Activated CD4-positive, alpha-beta T cell treated with anti-CD3 and anti-CD28 coated beads, Interleukin-2, Interleukin-6, amounts not matched to agents 100 ng/mL and 50 ng/mL, durations not matched to agents 16 hours and 8 hours (primary cell): ENCODE measurements around the gene PTGIR.
A peak's percentile ranks its signal among the peaks of the same experiment; 100 is the strongest.

Experiments used
- DNase-seq: peaks from one replicate; pipeline ENCODE4 v3.0.0-alpha.2; 2020

PTGIR gene

DNA sequence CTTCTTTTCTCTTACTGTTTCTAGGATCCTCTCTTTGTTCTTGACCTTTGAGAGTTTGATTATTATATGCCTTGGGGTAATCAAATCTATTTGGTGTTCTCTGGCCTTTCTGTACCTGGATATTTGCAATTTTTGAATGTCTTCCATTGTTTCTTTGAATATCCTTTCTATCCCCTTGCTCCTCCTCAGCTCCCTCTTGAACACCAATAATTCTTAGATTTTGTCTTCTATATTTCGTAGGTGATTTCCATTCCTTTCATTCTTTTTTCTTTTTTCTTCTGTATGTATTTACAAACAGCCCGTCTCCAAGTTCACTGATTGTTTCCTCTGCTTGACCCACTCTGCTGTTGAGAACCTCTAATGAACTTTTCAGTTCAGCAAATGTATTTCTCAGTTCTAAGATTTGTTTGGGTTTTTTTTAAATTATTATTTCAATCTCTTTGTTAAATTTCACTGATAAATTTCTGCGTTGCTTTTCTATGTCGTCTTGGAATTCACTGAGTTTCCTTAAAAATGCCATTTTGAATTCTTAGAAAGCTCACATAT lies 26.4 kb downstream of the PTGIR start:
- no peak for DNase-seq

DNA sequence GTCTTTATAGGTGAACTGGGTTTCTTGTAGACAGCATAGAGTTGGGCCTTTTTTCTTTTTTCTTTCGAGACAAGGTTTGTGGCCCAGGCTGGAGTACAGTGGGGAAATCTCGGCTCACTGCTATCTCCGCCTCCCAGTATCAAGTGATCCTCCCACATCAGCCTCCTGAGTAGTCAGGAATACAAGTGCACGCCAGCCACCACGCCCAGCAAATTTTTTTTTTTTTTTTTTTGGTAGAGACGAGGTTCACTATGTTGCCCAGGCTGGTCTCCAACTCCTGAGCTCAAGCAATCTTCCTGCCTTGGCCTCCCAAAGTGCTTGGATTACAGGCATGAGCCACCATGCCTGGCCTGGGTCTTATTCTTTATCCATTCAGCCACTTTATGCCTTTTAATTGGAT lies 28.9 kb downstream of the PTGIR start:
- no peak for DNase-seq

DNA sequence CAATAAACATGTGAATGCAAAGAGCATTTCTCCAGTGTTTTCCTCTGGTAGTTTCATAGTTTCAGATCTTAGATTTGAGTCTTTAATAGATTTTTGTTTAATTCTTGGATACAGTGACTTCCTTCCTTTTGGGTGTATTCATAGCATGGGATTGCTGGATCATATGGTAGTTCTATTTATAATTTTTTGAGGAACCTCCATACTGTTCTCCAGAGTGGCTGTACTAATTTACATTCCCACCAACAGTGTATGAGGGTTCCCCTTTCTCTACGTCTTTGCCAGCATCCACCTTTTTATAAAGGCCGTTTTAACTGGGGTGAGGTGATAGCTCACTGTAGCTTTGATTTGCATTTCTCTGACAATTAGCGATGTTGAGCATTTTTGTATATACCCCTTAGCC lies 33.0 kb downstream of the PTGIR start:
- no peak for DNase-seq

DNA sequence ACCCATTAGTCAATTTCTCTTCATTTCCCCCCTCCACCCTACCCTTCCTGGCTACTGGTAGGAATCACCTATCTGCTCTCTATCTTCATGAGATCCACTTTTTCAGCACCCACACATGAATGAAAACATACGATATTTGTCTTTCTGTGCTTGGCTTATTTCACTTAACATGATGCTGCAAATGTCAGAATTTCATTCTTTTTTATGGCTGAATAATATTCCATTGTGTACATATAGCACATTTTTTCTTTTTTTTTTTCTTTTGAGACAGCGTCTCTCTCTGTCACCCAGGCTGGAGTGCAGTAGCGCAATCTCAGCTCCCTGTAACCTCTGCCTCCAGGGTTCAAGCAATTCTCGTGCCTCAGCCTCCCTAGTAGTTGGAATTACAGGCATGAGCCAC lies 33.6 kb downstream of the PTGIR start:
- DNase-seq: no peak

DNA sequence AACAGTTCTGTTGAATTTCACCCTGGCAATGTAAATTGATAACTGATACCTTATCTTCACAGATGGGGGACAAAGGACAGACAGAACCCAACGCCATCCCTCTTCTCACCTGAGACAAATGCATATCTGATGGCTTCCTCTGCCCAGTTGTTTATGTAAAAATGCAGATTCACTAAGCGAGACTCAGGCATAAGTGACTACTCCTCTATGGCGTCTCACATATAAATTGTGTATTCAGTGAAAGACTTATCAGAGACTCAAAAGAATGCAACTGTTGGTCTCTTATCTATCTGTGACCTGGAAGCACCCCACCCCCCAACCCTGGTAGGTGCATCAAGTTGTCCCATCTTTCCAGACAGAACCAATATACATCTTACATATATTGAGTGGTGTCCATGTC lies 37.0 kb downstream of the PTGIR start:
- DNase-seq: no peak

DNA sequence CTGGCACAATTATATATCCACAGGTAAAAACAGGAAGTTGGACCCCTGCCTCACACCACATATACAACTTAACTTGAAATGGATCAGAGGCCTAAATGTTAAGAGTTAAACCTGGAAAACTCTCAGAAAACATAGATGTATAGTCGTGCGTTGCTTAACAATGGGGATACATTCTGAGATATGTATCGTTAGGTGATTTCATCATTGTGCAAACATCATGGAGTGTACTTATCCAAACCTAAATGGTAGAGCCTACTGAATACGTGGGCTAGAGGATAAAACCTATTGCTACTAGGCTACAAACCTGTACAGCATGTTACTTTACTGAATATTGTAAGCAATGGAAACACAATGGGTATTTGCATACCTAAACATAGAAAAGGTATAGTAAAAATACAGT lies 38.6 kb downstream of the PTGIR start:
- DNase-seq: no peak

DNA sequence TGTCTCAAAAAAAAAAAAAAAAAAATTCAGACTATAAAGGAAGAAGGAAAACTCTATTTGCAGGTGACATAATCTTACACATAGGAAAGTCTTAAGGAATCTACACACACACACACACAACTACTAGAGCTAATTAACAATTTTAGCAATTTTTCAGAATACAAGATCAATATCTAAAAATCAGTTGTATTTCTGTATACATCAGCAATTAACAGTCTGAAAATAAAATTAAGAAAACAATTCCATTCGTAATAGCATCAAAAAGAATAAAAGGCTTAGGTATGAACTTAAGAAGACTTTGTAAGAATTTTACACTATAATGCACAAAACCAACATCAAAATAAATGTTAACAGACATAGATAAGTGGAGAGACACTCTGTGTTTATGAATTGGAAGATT lies 39.4 kb downstream of the PTGIR start:
- no peak for DNase-seq

DNA sequence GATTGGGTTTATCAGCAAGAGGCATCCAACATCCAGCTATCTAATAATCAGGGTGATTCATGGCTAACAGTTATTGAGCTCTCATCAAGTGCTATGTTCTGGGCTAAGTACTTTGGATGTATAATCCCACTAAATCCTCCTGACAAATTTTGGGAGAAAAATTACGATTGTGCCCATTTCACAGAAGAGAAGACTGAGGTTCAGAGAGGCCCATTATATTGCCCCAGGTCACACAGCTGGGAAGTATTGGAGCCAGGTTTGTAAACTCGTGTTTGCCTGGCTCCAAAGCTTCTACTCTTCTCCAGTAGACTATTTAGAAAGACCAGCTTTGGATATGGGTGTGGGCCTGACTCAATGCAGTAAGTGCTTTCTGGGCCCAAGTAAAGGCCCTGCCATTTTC lies 44.6 kb downstream of the PTGIR start:
- DNase-seq: no peak

DNA sequence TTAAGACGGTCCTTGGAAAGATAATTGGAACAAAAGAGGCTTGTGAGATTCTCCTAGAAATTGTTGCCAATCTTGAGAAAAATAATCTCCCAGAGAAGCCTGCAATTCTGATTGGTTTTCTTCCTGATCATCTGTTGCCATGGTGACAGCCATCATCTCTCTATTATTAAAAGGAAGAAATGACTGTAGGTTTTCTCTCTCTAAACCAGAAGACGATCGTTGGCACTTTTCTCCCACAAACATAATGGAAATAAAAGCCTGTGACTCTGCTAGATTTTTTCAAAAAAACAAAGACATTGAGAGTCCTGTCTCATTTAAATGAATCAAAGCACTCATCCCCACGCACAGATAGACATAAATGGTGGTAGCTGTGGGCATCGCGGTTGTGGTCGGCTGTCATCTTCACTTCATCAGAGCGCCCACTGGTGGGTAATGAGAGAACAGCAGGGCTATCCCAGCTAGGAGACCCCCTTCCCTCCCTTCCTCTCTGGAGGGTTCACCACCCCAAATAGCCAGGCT lies 45.5 kb downstream of the PTGIR start:
- peak; percentile 45 for DNase-seq

DNA sequence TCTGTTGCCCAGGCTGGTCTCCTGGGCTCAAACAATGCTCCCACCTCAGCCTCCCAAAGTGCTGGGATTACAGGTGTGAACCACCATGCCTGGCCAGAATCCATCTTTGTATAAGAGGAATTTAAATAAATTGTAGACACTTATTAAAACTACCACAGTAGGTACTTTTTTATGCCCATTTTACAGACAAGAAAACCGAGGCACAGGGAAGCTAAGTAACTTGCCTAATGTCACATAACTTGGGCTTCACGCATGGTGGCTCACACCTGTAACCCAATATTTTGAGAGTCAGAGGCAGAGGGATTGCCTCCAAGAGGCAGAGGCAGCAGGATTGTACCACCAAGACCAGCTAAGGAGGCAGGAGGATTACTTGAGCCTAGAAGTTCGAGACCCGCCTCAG lies 46.4 kb downstream of the PTGIR start:
- DNase-seq: no peak

DNA sequence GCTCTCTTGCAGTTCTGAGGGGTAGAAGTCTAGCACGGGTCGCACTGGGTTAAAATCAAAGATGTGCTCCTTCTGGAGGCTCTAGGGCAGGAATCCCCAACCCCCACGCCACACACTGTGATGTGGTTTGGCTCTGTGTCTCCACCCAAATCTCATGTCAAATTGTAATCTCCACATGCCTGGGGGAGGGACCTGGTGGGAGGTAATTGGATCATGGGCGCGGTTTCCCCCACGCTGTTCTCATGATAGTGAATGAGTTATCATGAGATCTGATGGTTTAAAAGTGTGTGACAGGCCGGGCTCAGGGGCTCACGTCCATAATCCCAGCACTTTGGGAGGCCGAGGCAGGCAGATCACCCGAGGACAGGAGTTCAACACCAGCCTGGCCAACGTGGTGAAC lies 50.4 kb downstream of the PTGIR start:
- no peak for DNase-seq

DNA sequence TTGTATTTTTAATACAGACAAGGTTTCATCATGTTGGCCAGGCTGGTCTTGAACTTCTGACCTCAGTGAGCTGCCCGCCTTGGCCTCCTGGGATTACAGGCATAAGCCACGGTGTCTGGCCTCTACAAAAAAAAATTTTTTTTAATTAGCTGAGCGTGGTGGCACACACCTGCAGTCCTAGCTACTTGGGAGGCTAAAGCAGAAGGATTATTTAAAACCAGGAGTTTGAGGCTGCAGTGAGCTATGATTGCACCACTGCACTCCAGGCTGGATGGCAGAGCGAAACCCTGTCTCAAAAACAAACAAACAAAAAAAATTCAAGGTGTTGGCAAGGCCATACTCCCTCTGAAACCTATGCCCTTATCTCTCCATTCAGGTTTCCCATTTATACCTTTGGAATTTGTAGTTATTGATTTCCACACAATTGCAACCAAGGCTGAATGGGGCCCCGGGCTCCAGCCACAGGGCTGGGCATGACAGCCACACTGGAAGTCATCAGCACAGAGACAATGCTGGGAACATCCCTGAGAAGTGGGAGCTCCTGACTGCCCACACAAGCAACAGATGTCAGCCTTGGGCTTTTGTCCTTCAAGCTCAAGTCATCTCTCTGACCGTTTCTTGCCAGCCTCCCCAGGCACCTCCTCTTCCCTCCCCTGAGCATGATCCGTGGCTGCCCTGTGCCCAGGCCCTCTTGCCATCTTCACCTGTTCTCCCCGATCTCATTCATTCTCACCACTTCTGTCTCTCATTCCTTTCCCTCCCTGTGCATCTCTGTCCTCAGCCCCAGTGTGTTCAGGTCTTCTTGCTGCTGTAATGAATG lies 51.0 kb downstream of the PTGIR start:
- no peak for DNase-seq

DNA sequence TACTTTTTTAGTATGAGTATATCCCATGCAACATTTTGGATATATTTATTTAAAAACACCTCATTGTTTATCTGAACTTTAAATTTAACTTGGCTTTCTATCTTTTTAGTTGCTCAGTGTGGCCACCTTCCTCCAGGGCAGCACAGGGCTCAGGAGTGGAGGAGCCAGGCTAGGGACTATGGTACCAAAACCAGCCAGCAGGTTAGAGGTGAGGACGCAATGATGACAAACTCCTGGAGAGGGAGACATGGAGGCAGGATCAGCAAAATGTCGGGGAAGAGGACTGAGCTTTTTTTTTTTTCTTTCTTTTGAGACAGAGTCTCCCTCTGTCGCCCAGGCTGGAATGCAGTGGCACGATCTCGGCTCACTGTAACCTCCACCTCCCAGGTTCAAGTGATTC lies 53.4 kb downstream of the PTGIR start:
- peak; percentile 9 for DNase-seq
